WTC11 (cell line): ENCODE results near the gene CTNNBIP1.

ENCODE experiments used
- TF ChIP-seq, protein P1 (sequence below): fragments of 200-600 bp; IDR thresholded peaks from 2 replicates; pipeline ENCODE4 v1.8.0; 2022; ENCODE audit warnings: antibody characterized with exemption
- TF ChIP-seq, protein P2 (sequence below): sonication (generic); formaldehyde crosslinking; conservative IDR thresholded peaks from 2 replicates; pipeline ENCODE4 v1.8.1; 2022; ENCODE audit warnings: mild to moderate bottlenecking, missing genetic modification reagents
- TF ChIP-seq, protein P3 (sequence below): sonication (generic); formaldehyde crosslinking; IDR thresholded peaks from 2 replicates; pipeline ENCODE4 v1.8.1; 2023; ENCODE audit warnings: mild to moderate bottlenecking, missing genetic modification reagents, moderate library complexity

DNA sequence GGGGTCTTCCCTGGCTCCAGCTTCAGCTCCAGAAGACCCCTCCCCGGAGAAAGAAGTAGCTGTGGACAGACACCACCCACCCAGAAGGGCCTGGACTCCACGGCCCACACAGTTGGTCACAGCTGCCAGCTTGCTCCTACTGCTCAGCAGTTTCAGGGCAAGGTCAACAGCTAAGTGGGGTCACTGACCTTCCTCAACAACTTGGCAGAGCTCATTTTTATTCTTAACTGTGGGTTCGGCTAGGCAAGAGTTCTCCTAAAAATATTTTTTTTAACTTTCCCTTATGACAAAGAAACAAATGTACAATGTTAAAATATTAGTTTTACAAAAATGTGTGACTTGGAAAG lies 41.9 kb downstream of the CTNNBIP1 start:
- TF ChIP-seq, protein P1, sequence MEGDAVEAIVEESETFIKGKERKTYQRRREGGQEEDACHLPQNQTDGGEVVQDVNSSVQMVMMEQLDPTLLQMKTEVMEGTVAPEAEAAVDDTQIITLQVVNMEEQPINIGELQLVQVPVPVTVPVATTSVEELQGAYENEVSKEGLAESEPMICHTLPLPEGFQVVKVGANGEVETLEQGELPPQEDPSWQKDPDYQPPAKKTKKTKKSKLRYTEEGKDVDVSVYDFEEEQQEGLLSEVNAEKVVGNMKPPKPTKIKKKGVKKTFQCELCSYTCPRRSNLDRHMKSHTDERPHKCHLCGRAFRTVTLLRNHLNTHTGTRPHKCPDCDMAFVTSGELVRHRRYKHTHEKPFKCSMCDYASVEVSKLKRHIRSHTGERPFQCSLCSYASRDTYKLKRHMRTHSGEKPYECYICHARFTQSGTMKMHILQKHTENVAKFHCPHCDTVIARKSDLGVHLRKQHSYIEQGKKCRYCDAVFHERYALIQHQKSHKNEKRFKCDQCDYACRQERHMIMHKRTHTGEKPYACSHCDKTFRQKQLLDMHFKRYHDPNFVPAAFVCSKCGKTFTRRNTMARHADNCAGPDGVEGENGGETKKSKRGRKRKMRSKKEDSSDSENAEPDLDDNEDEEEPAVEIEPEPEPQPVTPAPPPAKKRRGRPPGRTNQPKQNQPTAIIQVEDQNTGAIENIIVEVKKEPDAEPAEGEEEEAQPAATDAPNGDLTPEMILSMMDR: no peak
- TF ChIP-seq, protein P2, sequence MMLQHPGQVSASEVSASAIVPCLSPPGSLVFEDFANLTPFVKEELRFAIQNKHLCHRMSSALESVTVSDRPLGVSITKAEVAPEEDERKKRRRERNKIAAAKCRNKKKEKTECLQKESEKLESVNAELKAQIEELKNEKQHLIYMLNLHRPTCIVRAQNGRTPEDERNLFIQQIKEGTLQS (CRISPR knock-in tag): no peak
- TF ChIP-seq, protein P3, sequence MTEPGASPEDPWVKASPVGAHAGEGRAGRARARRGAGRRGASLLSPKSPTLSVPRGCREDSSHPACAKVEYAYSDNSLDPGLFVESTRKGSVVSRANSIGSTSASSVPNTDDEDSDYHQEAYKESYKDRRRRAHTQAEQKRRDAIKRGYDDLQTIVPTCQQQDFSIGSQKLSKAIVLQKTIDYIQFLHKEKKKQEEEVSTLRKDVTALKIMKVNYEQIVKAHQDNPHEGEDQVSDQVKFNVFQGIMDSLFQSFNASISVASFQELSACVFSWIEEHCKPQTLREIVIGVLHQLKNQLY (CRISPR knock-in tag): no peak
